Fibroblast of lung (primary cell): ENCODE measurements around the gene PTPN13. TPM values are rescaled to one million over a fixed set of nuclear protein-coding genes. Genes with fewer than 3 reads are reported as not detected.

Experiments used
- DNase-seq, 2 donors: peaks; one replicate each; pipeline versions ENCODE4 v3.0.0 to v3.0.0-alpha.2; 2010; ENCODE audit warnings: low read depth in 2 of 2
- H2AFZ ChIP-seq: 2 replicates; pipeline ENCODE4 v1.5.1; 2012; ENCODE audit warnings: low read length, control low read depth, inconsistent platforms
- H3K27ac ChIP-seq: 2 replicates; pipeline ENCODE4 v1.5.1; 2011; ENCODE audit warnings: low read length, control low read depth; ENCODE audit not compliant: insufficient read depth
- H3K27me3 ChIP-seq: 2 replicates; pipeline ENCODE4 v1.5.1; 2011; ENCODE audit warnings: mild to moderate bottlenecking, low read length; ENCODE audit not compliant: control insufficient read depth, insufficient read depth
- H3K36me3 ChIP-seq: 2 replicates; pipeline ENCODE4 v1.5.1; 2011; ENCODE audit warnings: low read length; ENCODE audit not compliant: control insufficient read depth, insufficient read depth
- H3K4me1 ChIP-seq: 2 replicates; pipeline ENCODE4 v1.5.1; 2011; ENCODE audit warnings: low read length; ENCODE audit not compliant: control insufficient read depth, insufficient read depth; ENCODE audit errors: extremely low read depth
- H3K4me2 ChIP-seq: 2 replicates; pipeline ENCODE4 v1.5.1; 2011; ENCODE audit warnings: low read length, control low read depth; ENCODE audit not compliant: insufficient read depth; ENCODE audit errors: extremely low read depth
- H3K4me3 ChIP-seq, 4 experiments: fragments of 200-600 bp in 1 of 4; sonication (generic) in 1 of 4; replicated peaks in 1 of 4; 2 replicates each; pipeline ENCODE4 v1.5.1; 2011 to 2016; ENCODE audit warnings: low read length in 4 of 4, low read depth in 3 of 4, mild to moderate bottlenecking in 3 of 4, control low read depth in 2 of 4, inconsistent platforms in 1 of 4, mixed read lengths in 1 of 4; ENCODE audit not compliant: insufficient read depth in 1 of 4; ENCODE audit errors: control extremely low read depth in 1 of 4
- H3K79me2 ChIP-seq: 2 replicates; pipeline ENCODE4 v1.5.1; 2012; ENCODE audit warnings: mild to moderate bottlenecking, low read length, inconsistent platforms; ENCODE audit not compliant: control insufficient read depth, insufficient read depth
- H3K9ac ChIP-seq: 2 replicates; pipeline ENCODE4 v1.5.1; 2011; ENCODE audit warnings: mild to moderate bottlenecking, low read length, control low read depth; ENCODE audit not compliant: insufficient read depth
- H3K9me3 ChIP-seq: 2 replicates; pipeline ENCODE4 v1.5.1; 2012; ENCODE audit warnings: low read depth, low read length; ENCODE audit not compliant: control insufficient read depth, insufficient read depth
- H4K20me1 ChIP-seq: 2 replicates; pipeline ENCODE4 v1.5.1; 2011; ENCODE audit warnings: low read length; ENCODE audit not compliant: control insufficient read depth, insufficient read depth; ENCODE audit errors: extremely low read depth
- CTCF ChIP-seq, 2 donors: IDR thresholded peaks in 1 of 2; conservative IDR thresholded peaks in 1 of 2; 1 replicate in 1 of 2; 2 replicates in 1 of 2; pipeline ENCODE4 v1.5.1; 2011 to 2012; ENCODE audit warnings: low read length in 2 of 2, control low read depth in 1 of 2, inconsistent platforms in 1 of 2, low read depth in 1 of 2, mild to moderate bottlenecking in 1 of 2
- EZH2 ChIP-seq: IDR thresholded peaks from 2 replicates; pipeline ENCODE4 v1.5.1; 2012; ENCODE audit warnings: low read length, control low read depth, mild to moderate bottlenecking; ENCODE audit errors: missing control alignments
- polyA plus RNA-seq, 2 donors: library from polyadenylated mRNA; depleted of rRNA in 1 of 2; stranded (reverse) in 1 of 2; unstranded in 1 of 2; fragments of >200 nt; gene quantifications; 2 replicates each; pipeline ENCODE4 v1.2.1, GENCODE V29; 2011 to 2012; ENCODE audit warnings: missing spikeins in 1 of 2
- total RNA-seq: library from RNA; depleted of rRNA; stranded (reverse); fragments of >200 nt; gene quantifications from 2 replicates; pipeline ENCODE4 v1.2.1, GENCODE V29; 2014

Gene PTPN13
- total and polyA plus RNA-seq, 2 donors (not counting 1 experiment from before 2014, with no cell fraction given) = 16.5 to 136 TPM

DNA sequence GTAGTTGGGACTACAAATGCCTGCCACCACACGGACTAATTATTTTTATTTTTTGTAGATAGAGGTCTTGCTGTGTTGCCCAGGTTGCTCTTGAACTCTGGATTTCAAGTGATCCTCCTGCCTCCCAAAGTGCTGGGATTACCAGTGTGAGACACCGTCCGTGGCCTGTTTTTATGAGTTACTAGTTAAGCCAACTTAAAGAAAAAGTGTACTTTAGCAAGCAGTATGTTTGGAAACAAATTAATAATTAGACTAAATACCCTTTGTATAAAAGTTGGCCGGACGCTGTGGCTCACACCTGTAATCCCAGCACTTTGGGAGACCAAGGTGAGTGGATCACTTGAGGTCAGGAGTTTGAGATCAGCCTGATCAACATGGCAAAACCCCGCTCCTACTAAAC lies 14.2 kb upstream of the PTPN13 start:
- TF ChIP-seq CTCF (conservative IDR thresholded peaks at IDR 0.05 in 1 of 2, IDR thresholded peaks at IDR 0.05 in 1 of 2; ENCODE audit: low read depth in 1 of 2, low read length in 2 of 2) (no peak), EZH2 (no peak)
- DNase-seq = no peak
- no peak overlapping the region for H3K4me3 ChIP-seq
- H3K4me1 ChIP-seq = no peaks in the 10 kb centered on the region
- H3K27ac ChIP-seq = no peak overlapping the region
- H3K36me3 ChIP-seq = no peaks in the 10 kb centered on the region
- H3K27me3 ChIP-seq = no peaks in the 10 kb centered on the region
- H3K79me2 ChIP-seq = no peaks in the 10 kb centered on the region
- H3K4me2 ChIP-seq = no peak overlapping the region
- no peaks in the 10 kb centered on the region for H4K20me1 ChIP-seq
- H3K9ac ChIP-seq = no peak overlapping the region
- H2AFZ ChIP-seq = no peak overlapping the region
- no peaks in the 10 kb centered on the region for H3K9me3 ChIP-seq

- no peaks in the 10 kb centered on the region for H3K79me2 ChIP-seq
- no peaks in the 10 kb centered on the region for H3K27me3 ChIP-seq
- TF ChIP-seq EZH2 = no peak
- TF ChIP-seq CTCF (conservative IDR thresholded peaks at IDR 0.05 in 1 of 2, IDR thresholded peaks at IDR 0.05 in 1 of 2; ENCODE audit: low read depth in 1 of 2, low read length in 2 of 2) = no peak
- no peak overlapping the region for H3K9ac ChIP-seq
- H3K27ac ChIP-seq = no peak overlapping the region
- peak overlapping the region in 3 of 4 experiments; percentile 15 to 36 (median 29) for H3K4me3 ChIP-seq
- no peaks in the 10 kb centered on the region for H3K9me3 ChIP-seq
- H2AFZ ChIP-seq = peak overlapping the region; percentile 39
- peak overlapping the region; percentile 84 for H3K4me2 ChIP-seq
- peak in 1 of 2 donors; percentile 8 for DNase-seq
- no peaks in the 10 kb centered on the region for H4K20me1 ChIP-seq
- H3K36me3 ChIP-seq = no peaks in the 10 kb centered on the region
- no peaks in the 10 kb centered on the region for H3K4me1 ChIP-seq
These were observed 11.7 kb upstream of the PTPN13 start for GRCh38 chr4:86582410-86582809.

DNA sequence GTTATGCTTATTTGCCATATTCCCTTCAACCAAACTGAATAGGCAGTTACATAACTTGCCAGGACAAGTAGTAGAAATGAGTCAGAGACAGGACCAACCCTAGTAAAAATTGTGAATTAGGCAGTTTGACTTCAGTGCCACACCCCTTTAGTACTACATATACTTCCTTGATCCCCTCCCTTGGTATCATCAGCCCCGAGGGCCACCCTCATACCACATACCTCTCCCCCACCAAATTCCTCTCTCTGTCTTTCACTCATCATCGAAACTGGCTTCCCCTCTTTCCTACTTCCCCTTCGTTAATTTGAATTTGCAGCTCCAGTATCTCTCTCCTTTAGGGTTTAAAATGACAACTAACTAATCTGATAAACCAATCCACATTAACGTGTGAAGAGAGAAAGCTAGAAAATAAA lies 7.9 kb upstream of the PTPN13 start:
- Histone ChIP-seq H3K4me1 (no peaks in the 10 kb centered on the region), H3K79me2 (no peaks in the 10 kb centered on the region), H3K27ac (no peak overlapping the region), H3K9me3 (no peaks in the 10 kb centered on the region), H3K36me3 (no peaks in the 10 kb centered on the region), H3K9ac (no peak overlapping the region), H3K4me3 (no peak overlapping the region), H2AFZ (no peak overlapping the region), H4K20me1 (no peaks in the 10 kb centered on the region), H3K4me2 (no peak overlapping the region), H3K27me3 (no peaks in the 10 kb centered on the region)
- no peak for TF ChIP-seq CTCF (conservative IDR thresholded peaks at IDR 0.05 in 1 of 2, IDR thresholded peaks at IDR 0.05 in 1 of 2; ENCODE audit: low read depth in 1 of 2, low read length in 2 of 2)
- no peak for TF ChIP-seq EZH2
- peak in 1 of 2 donors; percentile 6 for DNase-seq
